Measurements from ENCODE around the gene ACAA2. TPM values are rescaled to one million over a fixed set of nuclear protein-coding genes. Genes with fewer than 3 reads are reported as not detected.

ACAA2 gene
- total and polyA plus RNA-seq, 5 donors from 2014 or later, result 16.1 to 91.9 (median 69.6) TPM

DNA sequence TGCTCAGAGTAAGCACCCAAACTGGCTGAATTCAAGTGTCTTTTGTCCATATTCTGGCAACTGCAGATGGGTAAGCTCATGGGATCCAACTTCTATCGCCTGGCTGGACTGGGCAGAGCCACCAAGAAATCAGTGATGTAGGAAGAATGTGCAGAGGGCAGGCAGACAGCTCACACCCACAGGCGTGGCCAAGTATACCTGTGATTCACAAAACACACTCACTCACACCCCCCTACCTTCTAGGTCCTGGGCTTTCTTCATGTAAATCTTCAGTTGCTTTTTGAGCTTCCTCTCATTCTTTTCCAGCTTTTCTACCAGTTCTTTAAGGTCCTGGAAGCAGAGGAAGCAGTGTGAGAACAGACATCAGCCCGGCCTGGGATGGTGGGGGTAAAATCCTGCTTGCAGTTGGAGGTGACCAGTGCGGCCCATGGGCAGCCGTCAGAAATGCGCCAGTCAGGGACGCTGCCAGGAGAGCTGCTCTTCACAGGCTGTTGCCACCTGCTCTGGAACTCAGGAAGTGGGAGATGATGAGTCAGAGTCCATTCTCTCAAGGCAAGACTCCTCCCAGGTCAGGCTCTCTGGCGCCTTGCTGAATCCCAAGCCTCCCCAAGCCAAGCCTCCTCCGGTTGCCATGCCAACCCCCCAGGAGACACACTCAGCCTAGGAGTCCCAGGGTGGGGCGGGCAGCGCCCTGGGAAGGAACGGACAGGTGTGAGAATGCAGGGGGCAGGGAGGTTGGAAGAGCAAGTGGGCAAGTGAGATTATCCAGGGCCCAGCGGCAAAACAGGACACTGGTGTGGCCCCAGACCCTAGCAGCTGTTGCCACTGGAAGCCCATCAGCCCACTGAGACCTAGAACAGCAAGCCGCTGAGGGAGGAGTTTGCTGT, 36.2 kb upstream of the ACAA2 start:
- H3K9me3 ChIP-seq (ENCODE audit: control insufficient read depth in 2 of 2, low read length in 2 of 2), result no peaks in the 10 kb centered on the region
- Mint-ChIP-seq H3K27me3 (peaks cover 7% of the 10 kb centered on the region), H3K4me3 (no peak overlapping the region), H3K36me3 (no peaks in the 10 kb centered on the region), H3K27ac (no peak overlapping the region), H3K4me1 (peaks cover 0 to 3% (median 0%) of the 10 kb centered on the region in 4 donors), H3K9me3 (peaks cover 0 to 2% (median 0%) of the 10 kb centered on the region in 7 donors)
- H3K4me1 ChIP-seq (ENCODE audit: control insufficient read depth, insufficient read depth, low read length, poor library complexity, severe bottlenecking), result no peaks in the 10 kb centered on the region
- no peak overlapping the region for H3K27ac ChIP-seq (ENCODE audit: insufficient read depth, low read length, poor library complexity, severe bottlenecking)
- no peaks in the 10 kb centered on the region for H3K36me3 ChIP-seq (ENCODE audit: control insufficient read depth, insufficient read depth, low read length)
- DNase-seq (no peak), ATAC-seq (ENCODE audit: low read depth in 2 of 2) (no peak)
- no peak overlapping the region for H3K4me3 ChIP-seq (ENCODE audit: low read depth, low read length)
- H3K27me3 ChIP-seq (ENCODE audit: control insufficient read depth, insufficient read depth, low read length), result peaks cover 2% of the 10 kb centered on the region

DNA sequence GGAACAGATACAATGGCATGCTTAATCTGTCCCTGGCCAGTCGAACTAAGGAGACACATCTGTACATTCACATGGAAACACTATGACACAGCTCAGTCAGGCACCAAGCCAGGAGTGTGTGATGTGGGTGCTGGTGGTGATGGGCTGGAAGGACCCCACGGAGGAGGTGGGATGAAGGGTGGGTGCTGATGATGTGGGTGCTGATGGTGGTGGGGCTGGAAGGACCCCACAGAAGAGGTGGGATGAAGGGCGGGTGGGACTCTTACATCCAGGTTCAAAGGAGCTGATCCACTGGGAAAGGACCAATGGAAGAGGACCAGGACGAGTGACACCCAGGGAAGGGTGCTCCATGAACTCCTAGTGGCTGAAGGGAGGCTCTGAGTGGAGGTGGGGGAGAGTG, 34.8 kb upstream of the ACAA2 start:
- Mint-ChIP-seq H3K4me3 (no peak overlapping the region), H3K27ac (peak overlapping the region in 2 of 3 donors; percentile 22 to 59), H3K36me3 (no peaks in the 10 kb centered on the region), H3K9me3 (peaks cover 0 to 2% (median 0%) of the 10 kb centered on the region in 7 donors), H3K27me3 (peaks cover 7% of the 10 kb centered on the region), H3K4me1 (peaks cover 0 to 3% (median 0%) of the 10 kb centered on the region in 4 donors)
- no peak for DNase-seq
- Histone ChIP-seq H3K4me3 (ENCODE audit: low read depth, low read length) (no peak overlapping the region), H3K27ac (ENCODE audit: insufficient read depth, low read length, poor library complexity, severe bottlenecking) (no peak overlapping the region), H3K4me1 (ENCODE audit: control insufficient read depth, insufficient read depth, low read length, poor library complexity, severe bottlenecking) (no peaks in the 10 kb centered on the region), H3K36me3 (ENCODE audit: control insufficient read depth, insufficient read depth, low read length) (no peaks in the 10 kb centered on the region), H3K27me3 (ENCODE audit: control insufficient read depth, insufficient read depth, low read length) (peaks cover 2% of the 10 kb centered on the region), H3K9me3 (ENCODE audit: control insufficient read depth in 2 of 2, low read length in 2 of 2) (no peaks in the 10 kb centered on the region)
- no peak for ATAC-seq (ENCODE audit: low read depth in 2 of 2)

GRCh38 chr18:49847524-49847923, 34.2 kb upstream of the ACAA2 start:
- no peak overlapping the region for H3K4me3 Mint-ChIP-seq
- ATAC-seq (ENCODE audit: low read depth in 2 of 2), result no peak
- H3K9me3 ChIP-seq (ENCODE audit: control insufficient read depth in 2 of 2, low read length in 2 of 2), result no peaks in the 10 kb centered on the region

GRCh38 chr18:49846718-49847470, 33.6 kb upstream of the ACAA2 start:
- Mint-ChIP-seq H3K4me3 (no peak overlapping the region), H3K36me3 (no peaks in the 10 kb centered on the region), H3K4me1 (peaks cover 0 to 4% (median 0%) of the 10 kb centered on the region in 4 donors), H3K27me3 (peaks cover 7% of the 10 kb centered on the region), H3K27ac (peak overlapping the region in 1 of 3 donors; percentile 87), H3K9me3 (peaks cover 0 to 2% (median 0%) of the 10 kb centered on the region in 7 donors)
- DNase-seq (no peak), ATAC-seq (ENCODE audit: low read depth in 2 of 2) (no peak)
- H3K27me3 ChIP-seq (ENCODE audit: control insufficient read depth, insufficient read depth, low read length), result peaks cover 2% of the 10 kb centered on the region
- no peak overlapping the region for H3K4me3 ChIP-seq (ENCODE audit: low read depth, low read length)
- no peaks in the 10 kb centered on the region for H3K9me3 ChIP-seq (ENCODE audit: control insufficient read depth in 2 of 2, low read length in 2 of 2)
- no peaks in the 10 kb centered on the region for H3K4me1 ChIP-seq (ENCODE audit: control insufficient read depth, insufficient read depth, low read length, poor library complexity, severe bottlenecking)
- H3K27ac ChIP-seq (ENCODE audit: insufficient read depth, low read length, poor library complexity, severe bottlenecking), result no peak overlapping the region
- H3K36me3 ChIP-seq (ENCODE audit: control insufficient read depth, insufficient read depth, low read length), result no peaks in the 10 kb centered on the region

More at GRCh38 chr18:49847524-49847923, 34.2 kb upstream of the ACAA2 start:
- Histone ChIP-seq H3K27ac (ENCODE audit: insufficient read depth, low read length, poor library complexity, severe bottlenecking) (no peak overlapping the region), H3K4me3 (ENCODE audit: low read depth, low read length) (no peak overlapping the region), H3K36me3 (ENCODE audit: control insufficient read depth, insufficient read depth, low read length) (no peaks in the 10 kb centered on the region), H3K27me3 (ENCODE audit: control insufficient read depth, insufficient read depth, low read length) (peaks cover 2% of the 10 kb centered on the region), H3K4me1 (ENCODE audit: control insufficient read depth, insufficient read depth, low read length, poor library complexity, severe bottlenecking) (no peaks in the 10 kb centered on the region)
- Mint-ChIP-seq H3K4me1 (peaks cover 0 to 3% (median 0%) of the 10 kb centered on the region in 4 donors), H3K9me3 (peaks cover 0 to 2% (median 0%) of the 10 kb centered on the region in 7 donors), H3K27ac (no peak overlapping the region), H3K27me3 (peaks cover 7% of the 10 kb centered on the region), H3K36me3 (no peaks in the 10 kb centered on the region)
- DNase-seq, result no peak

DNA sequence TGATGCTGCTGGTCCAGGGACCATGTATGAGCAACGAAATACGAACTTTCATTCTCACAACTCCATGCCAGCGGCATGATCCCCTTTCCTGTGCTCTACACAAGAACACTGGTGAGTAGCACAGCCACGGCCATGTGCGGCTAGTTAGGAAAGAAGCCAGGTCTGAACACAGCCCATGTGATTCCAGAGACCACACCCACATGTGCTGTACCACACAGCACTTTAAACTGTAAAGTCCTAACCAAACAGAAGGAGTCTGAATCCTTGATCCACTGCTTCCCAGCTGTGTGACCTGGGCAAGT, 33.0 kb upstream of the ACAA2 start:
- no peak overlapping the region for H3K27ac Mint-ChIP-seq

DNA sequence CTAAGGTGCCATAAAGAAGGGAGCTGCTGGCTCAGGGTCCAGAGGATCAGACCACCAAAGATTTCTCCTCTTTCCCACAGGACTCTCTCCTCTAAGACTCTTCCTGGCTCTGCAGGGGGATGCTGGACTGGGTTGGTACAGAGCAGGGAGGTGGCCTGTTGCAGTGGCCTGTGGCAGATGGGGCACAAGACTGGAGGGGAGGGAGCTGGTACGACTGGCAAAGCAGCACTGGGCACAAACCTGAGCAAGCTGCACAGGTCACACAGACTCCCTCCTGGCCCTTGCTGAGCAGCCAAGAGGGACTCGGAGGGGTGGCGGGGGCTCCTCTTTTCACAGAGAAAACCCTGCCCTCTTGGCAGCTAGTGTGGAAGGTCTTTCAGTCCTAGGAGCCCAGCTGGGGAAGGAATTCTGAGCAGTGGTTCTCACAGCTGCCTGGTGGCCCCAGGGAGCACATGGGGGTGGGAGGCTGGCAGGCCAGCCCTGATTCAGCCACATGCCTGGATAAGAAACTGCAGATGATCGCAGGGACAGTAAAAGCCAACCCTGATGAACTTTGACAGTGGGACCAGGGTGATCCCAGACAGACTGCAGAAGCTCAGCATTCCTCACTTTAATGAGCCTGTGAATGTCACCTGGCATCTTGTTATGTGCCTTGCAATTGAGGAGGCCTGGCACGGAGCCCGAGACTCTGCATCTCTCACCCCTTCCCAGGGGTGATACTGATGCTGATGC, 32.5 kb upstream of the ACAA2 start:
- DNase-seq (no peak), ATAC-seq (ENCODE audit: low read depth in 2 of 2) (no peak)
- Histone ChIP-seq H3K4me3 (ENCODE audit: low read depth, low read length) (no peak overlapping the region), H3K27ac (ENCODE audit: insufficient read depth, low read length, poor library complexity, severe bottlenecking) (no peak overlapping the region), H3K27me3 (ENCODE audit: control insufficient read depth, insufficient read depth, low read length) (peaks cover 2% of the 10 kb centered on the region), H3K9me3 (ENCODE audit: control insufficient read depth in 2 of 2, low read length in 2 of 2) (no peaks in the 10 kb centered on the region), H3K4me1 (ENCODE audit: control insufficient read depth, insufficient read depth, low read length, poor library complexity, severe bottlenecking) (no peaks in the 10 kb centered on the region), H3K36me3 (ENCODE audit: control insufficient read depth, insufficient read depth, low read length) (no peaks in the 10 kb centered on the region)
- Mint-ChIP-seq H3K4me3 (no peak overlapping the region), H3K9me3 (peaks cover 0 to 2% (median 0%) of the 10 kb centered on the region in 7 donors), H3K36me3 (no peaks in the 10 kb centered on the region), H3K27me3 (peaks cover 6% of the 10 kb centered on the region), H3K27ac (no peak overlapping the region), H3K4me1 (peaks cover 0 to 6% (median 0%) of the 10 kb centered on the region in 4 donors)

More for the DNA sequence above, 33.0 kb upstream of the ACAA2 start:
- Mint-ChIP-seq H3K27me3 (peaks cover 7% of the 10 kb centered on the region), H3K4me1 (peaks cover 0 to 6% (median 0%) of the 10 kb centered on the region in 4 donors), H3K4me3 (no peak overlapping the region), H3K36me3 (no peaks in the 10 kb centered on the region), H3K9me3 (peaks cover 0 to 2% (median 0%) of the 10 kb centered on the region in 7 donors)
- DNase-seq (no peak), ATAC-seq (ENCODE audit: low read depth in 2 of 2) (no peak)
- Histone ChIP-seq H3K4me3 (ENCODE audit: low read depth, low read length) (no peak overlapping the region), H3K27ac (ENCODE audit: insufficient read depth, low read length, poor library complexity, severe bottlenecking) (no peak overlapping the region), H3K4me1 (ENCODE audit: control insufficient read depth, insufficient read depth, low read length, poor library complexity, severe bottlenecking) (no peaks in the 10 kb centered on the region), H3K9me3 (ENCODE audit: control insufficient read depth in 2 of 2, low read length in 2 of 2) (no peaks in the 10 kb centered on the region), H3K27me3 (ENCODE audit: control insufficient read depth, insufficient read depth, low read length) (peaks cover 2% of the 10 kb centered on the region), H3K36me3 (ENCODE audit: control insufficient read depth, insufficient read depth, low read length) (no peaks in the 10 kb centered on the region)

DNA sequence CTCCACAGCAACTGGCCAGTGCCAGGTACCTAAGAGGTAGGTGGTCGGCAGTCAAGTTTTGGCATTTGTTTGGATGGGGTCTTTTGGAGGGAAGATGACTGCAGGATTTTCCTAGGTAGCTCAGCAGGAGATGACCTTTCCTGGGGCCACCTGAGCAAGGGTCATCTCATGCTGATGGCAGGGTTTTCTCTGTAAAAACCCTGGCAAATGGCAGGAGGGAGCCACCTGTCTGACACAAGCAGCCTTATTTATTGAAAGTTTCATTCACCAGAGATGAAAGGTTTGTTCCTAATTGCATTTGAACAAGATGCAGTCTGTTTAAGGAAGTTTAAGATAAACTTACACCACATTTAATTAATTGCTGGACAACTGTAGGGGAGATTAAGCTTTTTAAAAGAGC, 31.6 kb upstream of the ACAA2 start:
- no peak for DNase-seq
- Histone ChIP-seq H3K27ac (ENCODE audit: insufficient read depth, low read length, poor library complexity, severe bottlenecking) (no peak overlapping the region), H3K4me3 (ENCODE audit: low read depth, low read length) (no peak overlapping the region), H3K9me3 (ENCODE audit: control insufficient read depth in 2 of 2, low read length in 2 of 2) (no peaks in the 10 kb centered on the region), H3K27me3 (ENCODE audit: control insufficient read depth, insufficient read depth, low read length) (peaks cover 2% of the 10 kb centered on the region), H3K4me1 (ENCODE audit: control insufficient read depth, insufficient read depth, low read length, poor library complexity, severe bottlenecking) (no peaks in the 10 kb centered on the region), H3K36me3 (ENCODE audit: control insufficient read depth, insufficient read depth, low read length) (no peaks in the 10 kb centered on the region)
- no peaks in the 10 kb centered on the region for H3K36me3 Mint-ChIP-seq
- H3K9me3 Mint-ChIP-seq, result peaks cover 0 to 2% (median 0%) of the 10 kb centered on the region in 7 donors
- peaks cover 0 to 6% (median 0%) of the 10 kb centered on the region in 4 donors for H3K4me1 Mint-ChIP-seq
- H3K27me3 Mint-ChIP-seq, result no peaks in the 10 kb centered on the region
- H3K4me3 Mint-ChIP-seq, result no peak overlapping the region
- ATAC-seq (ENCODE audit: low read depth in 2 of 2), result no peak
- H3K27ac Mint-ChIP-seq, result no peak overlapping the region
